ENCODE results near the gene MAPK8IP1.

Gene MAPK8IP1

GRCh38 chr11:45858751-45859398 is 26.6 kb upstream of the MAPK8IP1 start:
- FAIRE-seq: no peak

GRCh38 chr11:45859661-45860140 is 25.8 kb upstream of the MAPK8IP1 start:
- no peak for DNase-seq (ENCODE audit: extremely low spot score, insufficient read length, low read depth)
- no peak for FAIRE-seq

More at GRCh38 chr11:45858751-45859398, 26.6 kb upstream of the MAPK8IP1 start:
- DNase-seq (ENCODE audit: extremely low spot score, insufficient read length, low read depth): no peak

- no peak for FAIRE-seq
These were observed 25.1 kb upstream of the MAPK8IP1 start for GRCh38 chr11:45860348-45860747.

GRCh38 chr11:45860764-45861510 is 24.5 kb upstream of the MAPK8IP1 start:
- DNase-seq (ENCODE audit: extremely low spot score, insufficient read length, low read depth) (no peak), FAIRE-seq (no peak)

More at GRCh38 chr11:45860348-45860747, 25.1 kb upstream of the MAPK8IP1 start:
- no peak for DNase-seq (ENCODE audit: extremely low spot score, insufficient read length, low read depth)

- FAIRE-seq: no peak
- no peak for DNase-seq (ENCODE audit: extremely low spot score, insufficient read length, low read depth)
These were observed 21.4 kb upstream of the MAPK8IP1 start for GRCh38 chr11:45864041-45864440.

- FAIRE-seq (no peak), DNase-seq (ENCODE audit: extremely low spot score, insufficient read length, low read depth) (no peak)
These were observed 15.9 kb upstream of the MAPK8IP1 start for GRCh38 chr11:45869551-45869950.

- FAIRE-seq (no peak), DNase-seq (ENCODE audit: extremely low spot score, insufficient read length, low read depth) (no peak)
These were observed 14.7 kb upstream of the MAPK8IP1 start for GRCh38 chr11:45870706-45871105.

GRCh38 chr11:45871638-45872037 is 13.8 kb upstream of the MAPK8IP1 start:
- DNase-seq (ENCODE audit: extremely low spot score, insufficient read length, low read depth) (no peak), FAIRE-seq (no peak)

- no peak for FAIRE-seq
These were observed 12.6 kb upstream of the MAPK8IP1 start for GRCh38 chr11:45872651-45873356.

GRCh38 chr11:45876401-45876800 is 9.1 kb upstream of the MAPK8IP1 start:
- no peak for FAIRE-seq
- DNase-seq (ENCODE audit: extremely low spot score, insufficient read length, low read depth): no peak

More at GRCh38 chr11:45872651-45873356, 12.6 kb upstream of the MAPK8IP1 start:
- no peak for DNase-seq (ENCODE audit: extremely low spot score, insufficient read length, low read depth)

- DNase-seq (ENCODE audit: extremely low spot score, insufficient read length, low read depth): no peak
- no peak for FAIRE-seq
These were observed 8.2 kb upstream of the MAPK8IP1 start for GRCh38 chr11:45877221-45877620.

GRCh38 chr11:45877845-45878244 is 7.6 kb upstream of the MAPK8IP1 start:
- no peak for FAIRE-seq
- no peak for DNase-seq (ENCODE audit: extremely low spot score, insufficient read length, low read depth)

- DNase-seq (ENCODE audit: extremely low spot score, insufficient read length, low read depth) (no peak), FAIRE-seq (no peak)
These were observed 5.4 kb upstream of the MAPK8IP1 start for GRCh38 chr11:45879803-45880686.

GRCh38 chr11:45880772-45881570 is 4.5 kb upstream of the MAPK8IP1 start:
- FAIRE-seq (no peak), DNase-seq (ENCODE audit: extremely low spot score, insufficient read length, low read depth) (no peak)

- no peak for DNase-seq (ENCODE audit: extremely low spot score, insufficient read length, low read depth)
- FAIRE-seq: no peak
These were observed 3.6 kb upstream of the MAPK8IP1 start for GRCh38 chr11:45881708-45882368.

GRCh38 chr11:45884596-45885185 is 760 bp upstream of the MAPK8IP1 start:
- FAIRE-seq (no peak), DNase-seq (ENCODE audit: extremely low spot score, insufficient read length, low read depth) (no peak)

GRCh38 chr11:45885921-45886721 is 670 bp downstream of the MAPK8IP1 start:
- FAIRE-seq (no peak), DNase-seq (ENCODE audit: extremely low spot score, insufficient read length, low read depth) (no peak)
